BLaER1 (cell line): ENCODE results near the gene MMP17.
A peak's percentile ranks its signal among the peaks of the same experiment; 100 is the strongest.

ENCODE experiments used
- H3K27ac ChIP-seq: shearing (Covaris generic); formaldehyde crosslinking; 2 replicates; pipeline ENCODE4 v1.8.1; 2022
- H3K27me3 ChIP-seq: shearing (Covaris generic); formaldehyde crosslinking; 2 replicates; pipeline ENCODE4 v1.8.1; 2022
- H3K36me3 ChIP-seq: shearing (Covaris generic); formaldehyde crosslinking; 2 replicates; pipeline ENCODE4 v1.8.1; 2022
- H3K4me1 ChIP-seq: shearing (Covaris generic); formaldehyde crosslinking; 2 replicates; pipeline ENCODE4 v1.8.1; 2022
- H3K4me2 ChIP-seq: shearing (Covaris generic); formaldehyde crosslinking; 2 replicates; pipeline ENCODE4 v1.8.1; 2022
- H3K4me3 ChIP-seq: shearing (Covaris generic); formaldehyde crosslinking; 2 replicates; pipeline ENCODE4 v1.8.1; 2022
- H3K9ac ChIP-seq: shearing (Covaris generic); formaldehyde crosslinking; 2 replicates; pipeline ENCODE4 v1.8.1; 2022
- H3K9me3 ChIP-seq: shearing (Covaris generic); formaldehyde crosslinking; 2 replicates; pipeline ENCODE4 v1.8.1; 2022
- H4K20me1 ChIP-seq: shearing (Covaris generic); formaldehyde crosslinking; 2 replicates; pipeline ENCODE4 v1.8.1; 2022
- Cebpa-rat ChIP-seq: shearing (Covaris generic); IDR thresholded peaks from 2 replicates; pipeline ENCODE4 v1.8.1; 2022

The MMP17 gene

DNA sequence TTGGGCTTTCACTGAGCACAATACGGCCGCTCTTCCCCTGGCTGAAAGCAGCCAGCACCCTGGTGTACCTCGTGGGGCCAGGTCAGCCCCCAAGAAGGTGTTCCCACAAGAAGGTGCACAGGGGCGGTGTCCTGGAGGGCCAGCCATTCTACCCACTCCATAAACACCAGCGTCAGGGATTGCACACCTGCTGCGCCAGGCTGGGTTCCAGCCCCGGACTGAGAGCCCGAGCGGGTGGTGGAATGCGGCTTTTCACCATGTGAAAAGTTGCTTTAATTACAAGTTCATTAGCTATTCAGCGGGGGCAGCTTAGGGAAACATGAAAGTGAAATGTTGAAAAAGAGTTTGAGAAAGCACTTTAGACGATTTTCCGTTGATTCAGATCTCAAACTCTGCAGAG lies 17.5 kb upstream of the MMP17 start:
- Histone ChIP-seq H3K9ac (no peak overlapping the region), H3K4me3 (no peak overlapping the region), H3K4me2 (no peak overlapping the region), H3K36me3 (no peaks in the 10 kb centered on the region), H3K27me3 (no peaks in the 10 kb centered on the region), H4K20me1 (no peaks in the 10 kb centered on the region), H3K9me3 (peaks cover 44% of the 10 kb centered on the region), H3K27ac (no peak overlapping the region), H3K4me1 (peaks cover 11% of the 10 kb centered on the region)
- TF ChIP-seq Cebpa-rat, result no peak

DNA sequence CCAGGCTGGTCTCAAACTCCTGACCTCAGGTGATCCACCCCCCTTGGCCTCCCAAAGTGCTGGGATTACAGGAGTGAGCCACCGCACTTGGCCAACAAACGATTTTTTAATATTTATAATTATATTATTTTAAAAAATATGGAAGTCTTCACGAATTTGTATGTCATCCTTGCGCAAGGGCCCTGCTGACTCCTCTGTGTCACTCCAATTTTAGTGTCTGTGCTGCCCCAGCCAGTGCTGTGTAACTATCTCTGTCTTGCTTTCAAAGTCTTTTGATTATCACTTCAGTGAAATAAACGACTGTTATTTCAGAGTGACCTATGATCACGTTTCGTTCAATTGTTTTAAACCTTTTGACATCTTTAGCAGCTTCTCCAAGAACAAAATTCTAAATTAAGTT lies 13.1 kb upstream of the MMP17 start:
- Histone ChIP-seq H3K4me3 (no peak overlapping the region), H3K36me3 (no peaks in the 10 kb centered on the region), H3K9me3 (peaks cover 36% of the 10 kb centered on the region), H3K4me1 (peaks cover 34% of the 10 kb centered on the region), H3K9ac (no peak overlapping the region), H3K27me3 (no peaks in the 10 kb centered on the region), H3K4me2 (no peak overlapping the region), H4K20me1 (no peaks in the 10 kb centered on the region), H3K27ac (no peak overlapping the region)
- no peak for TF ChIP-seq Cebpa-rat

DNA sequence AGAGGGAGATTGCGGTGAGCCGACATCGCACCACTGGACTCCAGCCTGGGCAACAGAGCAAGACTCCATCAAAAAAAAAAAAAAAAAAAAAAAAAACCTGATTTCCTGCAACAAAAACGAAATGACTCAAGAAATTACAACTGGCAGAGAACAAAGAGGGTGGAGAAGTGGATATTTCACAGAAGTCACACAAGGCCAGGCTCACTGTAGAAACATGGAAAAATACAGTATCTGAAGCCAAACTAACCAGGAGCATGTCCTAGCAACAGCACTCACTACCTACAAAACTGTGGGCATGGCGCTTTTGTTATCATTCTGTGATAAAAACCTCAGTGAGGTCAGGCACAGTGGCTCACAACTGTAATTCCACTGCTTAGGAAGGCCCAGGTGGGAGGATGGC lies 11.7 kb upstream of the MMP17 start:
- peaks cover 27% of the 10 kb centered on the region for H3K9me3 ChIP-seq
- TF ChIP-seq Cebpa-rat, result no peak
- H3K27me3 ChIP-seq, result no peaks in the 10 kb centered on the region
- no peak overlapping the region for H3K4me3 ChIP-seq
- H3K9ac ChIP-seq, result no peak overlapping the region
- peaks cover 48% of the 10 kb centered on the region for H3K4me1 ChIP-seq
- no peak overlapping the region for H3K27ac ChIP-seq
- H4K20me1 ChIP-seq, result no peaks in the 10 kb centered on the region
- no peaks in the 10 kb centered on the region for H3K36me3 ChIP-seq
- peak overlapping the region; percentile 91; the same call in 1 of the 2 replicates for H3K4me2 ChIP-seq

DNA sequence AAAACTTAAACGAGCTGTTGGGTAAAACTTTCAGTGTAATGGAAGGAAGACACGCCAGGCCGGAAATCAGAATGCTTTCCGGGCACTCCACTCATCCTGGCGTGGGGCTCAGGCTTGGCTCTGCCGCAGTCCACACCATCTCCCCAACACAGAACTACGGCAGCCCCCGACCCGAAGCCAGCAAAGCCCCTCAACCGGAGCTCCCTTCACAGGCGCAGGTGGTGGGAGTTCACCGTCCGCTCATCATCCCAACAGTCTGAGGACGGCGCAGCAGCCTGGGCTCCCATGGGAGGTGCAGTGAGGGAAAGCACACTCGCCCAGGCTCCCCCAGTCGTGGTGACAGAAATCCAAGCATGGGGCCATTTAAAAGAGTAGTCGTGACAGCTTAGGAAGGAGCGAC lies 11.0 kb upstream of the MMP17 start:
- Histone ChIP-seq H3K4me2 (peak overlapping the region; percentile 91), H3K4me3 (peak overlapping the region; percentile 28; the same call in 1 of the 2 replicates), H3K9ac (peak overlapping the region; percentile 48; the same call in 1 of the 2 replicates), H3K36me3 (no peaks in the 10 kb centered on the region), H3K27me3 (no peaks in the 10 kb centered on the region), H3K4me1 (peaks cover 52% of the 10 kb centered on the region), H4K20me1 (no peaks in the 10 kb centered on the region), H3K9me3 (peaks cover 20% of the 10 kb centered on the region), H3K27ac (peak overlapping the region; percentile 29; the same call in 1 of the 2 replicates)
- no peak for TF ChIP-seq Cebpa-rat

DNA sequence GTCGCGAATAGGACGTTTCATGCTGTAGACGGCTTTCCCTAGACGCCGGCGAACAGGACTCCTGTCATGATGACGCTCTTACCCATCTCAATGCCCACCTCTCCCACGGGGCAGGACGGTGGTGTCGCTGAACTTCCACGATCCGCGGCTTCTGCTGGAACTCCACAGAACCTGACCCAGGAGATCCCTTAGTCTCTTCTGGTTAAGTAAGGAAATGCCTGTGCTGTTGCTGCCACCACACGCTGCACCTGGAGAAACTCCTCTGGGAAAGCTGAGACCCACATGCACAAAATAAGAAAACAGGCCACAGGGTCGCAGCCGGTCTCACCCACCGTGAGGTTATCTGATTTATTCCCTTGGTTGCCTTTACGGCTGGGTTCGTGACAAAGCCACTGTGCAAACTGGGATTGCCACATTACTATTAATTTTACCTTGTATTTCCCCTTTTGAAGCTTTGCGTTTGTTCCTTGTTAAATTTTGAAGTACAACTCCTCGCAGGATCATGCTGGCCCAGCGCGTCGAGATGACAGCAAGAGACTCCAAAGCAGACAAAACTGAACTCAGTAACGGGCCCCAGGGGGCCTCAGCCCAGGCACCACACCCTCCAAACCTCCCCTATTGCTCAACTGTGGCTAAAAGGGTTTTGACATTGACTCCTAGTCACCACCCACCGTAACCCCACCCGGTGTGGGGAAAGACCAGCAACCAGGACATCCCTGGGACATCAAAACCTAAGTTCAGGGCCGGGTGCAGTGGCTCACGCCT lies 9.2 kb upstream of the MMP17 start:
- peaks cover 4% of the 10 kb centered on the region; the same call in 1 of the 2 replicates for H3K9me3 ChIP-seq
- H3K4me3 ChIP-seq, result no peak overlapping the region
- peaks cover 52% of the 10 kb centered on the region for H3K4me1 ChIP-seq
- no peaks in the 10 kb centered on the region for H4K20me1 ChIP-seq
- H3K4me2 ChIP-seq, result peak overlapping the region; percentile 91
- H3K27me3 ChIP-seq, result no peaks in the 10 kb centered on the region
- no peaks in the 10 kb centered on the region for H3K36me3 ChIP-seq
- TF ChIP-seq Cebpa-rat, result peak; percentile 91
- H3K27ac ChIP-seq, result no peak overlapping the region; the same call in 1 of the 2 replicates
- no peak overlapping the region for H3K9ac ChIP-seq

DNA sequence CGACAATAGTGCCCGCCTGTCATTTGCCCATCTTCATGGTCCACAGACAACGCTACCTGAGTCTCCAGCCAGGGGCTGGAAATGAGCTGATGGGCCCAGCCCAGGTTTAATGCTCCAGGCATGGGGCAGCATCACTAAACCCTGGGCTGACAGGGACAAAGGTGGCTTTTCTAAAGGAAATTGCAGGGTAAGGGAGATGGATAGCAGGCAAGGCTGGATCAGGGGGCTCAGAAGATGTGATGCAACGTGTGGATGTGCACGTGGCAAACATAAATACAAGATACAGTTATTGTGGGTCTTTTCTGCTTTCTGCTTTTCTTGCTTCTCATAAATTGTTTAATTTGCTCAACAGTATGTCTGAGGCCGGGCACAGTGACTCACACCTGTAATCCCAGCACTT lies 3.7 kb upstream of the MMP17 start:
- TF ChIP-seq Cebpa-rat, result no peak
- Histone ChIP-seq H3K36me3 (no peaks in the 10 kb centered on the region), H3K4me3 (no peak overlapping the region), H3K9me3 (no peaks in the 10 kb centered on the region), H3K4me2 (no peak overlapping the region), H3K27me3 (peaks cover 12% of the 10 kb centered on the region), H4K20me1 (peaks cover 11% of the 10 kb centered on the region), H3K9ac (no peak overlapping the region), H3K27ac (no peak overlapping the region), H3K4me1 (peaks cover 59% of the 10 kb centered on the region)

DNA sequence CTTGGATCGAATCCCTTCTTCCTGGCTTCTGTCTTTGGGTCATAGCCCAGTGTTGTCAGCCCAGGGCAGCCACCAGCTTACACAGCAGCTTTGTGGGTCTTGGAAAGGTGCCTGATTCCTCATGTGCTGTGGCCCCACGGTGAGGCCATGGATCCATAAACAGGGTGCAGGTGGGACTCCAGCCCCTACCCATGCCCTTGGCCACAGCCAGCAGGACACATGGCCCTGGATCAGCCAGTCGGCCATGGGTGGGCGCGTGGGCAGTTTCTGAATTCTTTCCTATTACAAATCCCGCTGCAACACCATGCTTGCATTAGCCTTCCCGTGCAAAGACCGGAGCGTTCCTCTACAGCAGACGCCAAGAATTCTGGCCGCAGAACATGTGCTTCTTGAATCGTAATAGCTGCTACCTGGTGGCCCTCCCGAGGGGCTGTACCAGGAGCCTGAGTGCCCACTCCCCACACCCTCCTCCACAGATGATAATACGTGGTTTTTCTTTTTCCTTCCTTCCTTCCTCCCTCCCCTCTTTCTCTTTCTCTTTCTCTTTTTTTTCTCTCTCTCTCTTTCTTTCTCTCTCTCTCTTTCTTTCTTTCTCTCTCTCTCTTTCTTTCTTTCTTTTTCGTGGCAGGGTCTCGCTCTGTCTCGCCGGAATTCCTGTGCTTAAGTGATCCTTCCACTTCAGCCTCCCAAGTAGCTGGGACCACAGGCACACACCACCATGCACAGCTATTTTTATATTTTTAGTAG lies 2.9 kb upstream of the MMP17 start:
- no peak overlapping the region for H3K27ac ChIP-seq
- H3K27me3 ChIP-seq, result peaks cover 21% of the 10 kb centered on the region

DNA sequence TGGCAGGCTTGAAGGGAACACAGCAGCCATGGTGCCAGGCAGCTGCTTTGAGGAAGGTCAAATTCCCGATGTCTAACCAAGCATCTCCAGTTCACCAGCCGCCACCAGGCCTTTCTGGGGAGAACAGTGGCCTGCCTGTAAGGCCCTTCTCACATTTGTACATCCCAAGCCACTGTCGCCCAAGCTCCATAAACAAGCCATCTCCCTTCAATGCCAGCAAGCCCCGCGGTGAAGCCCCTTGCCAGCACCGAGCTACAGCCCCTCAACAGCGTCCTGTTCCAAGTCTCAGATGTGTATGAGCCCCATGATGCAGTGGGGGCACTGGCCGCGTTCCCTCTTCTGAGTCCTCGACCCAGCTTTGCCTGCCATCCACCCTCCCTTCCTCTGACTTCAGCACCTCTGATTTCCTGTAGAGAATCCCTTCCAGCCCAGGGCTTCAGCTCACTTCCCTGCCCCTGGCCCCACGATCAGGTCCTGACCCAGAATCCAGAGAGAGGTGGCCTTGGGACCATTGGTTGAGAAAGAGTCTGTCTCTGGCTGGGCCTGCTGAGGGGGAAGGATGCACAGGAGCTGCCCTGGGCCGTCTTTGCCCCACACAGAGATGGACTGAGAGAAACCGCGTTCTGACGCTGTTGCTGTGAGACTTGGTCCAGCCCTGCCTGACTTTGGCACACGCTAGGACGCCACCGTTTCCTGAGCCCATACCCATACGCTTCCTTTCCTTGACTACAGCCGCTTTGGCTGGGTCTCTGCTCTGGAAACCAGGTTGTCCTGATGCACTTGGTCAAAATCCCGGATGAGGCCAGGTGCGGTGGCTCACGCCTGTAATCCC lies 1.9 kb upstream of the MMP17 start:
- H3K4me1 ChIP-seq, result peaks cover 61% of the 10 kb centered on the region
- H3K4me2 ChIP-seq, result peak overlapping the region; percentile 59
- no peak overlapping the region; the same call in 1 of the 2 replicates for H3K27ac ChIP-seq
- no peak overlapping the region for H3K9ac ChIP-seq
- H3K4me3 ChIP-seq, result no peak overlapping the region
- peaks cover 31% of the 10 kb centered on the region for H3K27me3 ChIP-seq
- H4K20me1 ChIP-seq, result peaks cover 29% of the 10 kb centered on the region
- no peak for TF ChIP-seq Cebpa-rat
- no peaks in the 10 kb centered on the region for H3K36me3 ChIP-seq
- H3K9me3 ChIP-seq, result no peaks in the 10 kb centered on the region

More for the DNA sequence above, 2.9 kb upstream of the MMP17 start:
- no peaks in the 10 kb centered on the region for H3K36me3 ChIP-seq
- H4K20me1 ChIP-seq, result peaks cover 19% of the 10 kb centered on the region
- no peak overlapping the region for H3K4me3 ChIP-seq
- no peak for TF ChIP-seq Cebpa-rat
- no peak overlapping the region for H3K9ac ChIP-seq
- peak overlapping the region; percentile 59 for H3K4me2 ChIP-seq
- peaks cover 61% of the 10 kb centered on the region for H3K4me1 ChIP-seq
- no peaks in the 10 kb centered on the region for H3K9me3 ChIP-seq

DNA sequence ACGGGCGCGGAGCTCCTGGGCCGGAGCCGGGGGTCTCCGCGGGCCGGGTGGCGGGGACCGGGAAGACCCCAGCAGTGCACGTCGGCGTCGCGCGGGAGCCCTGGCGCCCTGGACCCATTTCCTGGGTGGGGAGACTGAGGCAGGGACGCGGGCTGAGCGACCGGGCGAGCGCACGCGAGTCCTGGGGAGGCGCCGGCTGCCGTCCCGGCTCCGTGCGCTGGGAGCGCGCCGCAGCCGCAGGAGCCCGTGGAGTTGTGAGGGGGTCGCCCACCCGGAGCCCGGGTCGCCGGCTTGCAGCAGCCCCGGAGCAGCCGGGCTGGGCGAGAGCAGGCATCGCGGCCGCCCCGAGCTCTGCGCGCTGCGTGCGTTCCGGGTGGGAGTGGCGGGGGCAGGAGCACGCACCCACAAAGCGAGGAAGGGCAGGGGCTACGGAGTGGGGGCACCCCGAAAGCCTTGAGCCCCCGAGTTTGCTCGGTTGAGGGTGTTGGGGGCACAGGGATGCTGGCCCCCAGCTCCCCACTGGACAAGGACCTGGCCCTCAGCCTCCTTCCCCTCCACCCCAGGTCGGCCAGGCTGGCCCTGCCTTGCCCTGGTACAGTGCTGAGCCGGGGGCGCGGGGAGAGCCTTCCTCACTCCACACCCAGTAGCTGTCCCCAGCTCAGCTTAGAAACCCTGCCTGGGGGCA lies 620 bp downstream of the MMP17 start:
- Histone ChIP-seq H3K9ac (peak overlapping the region; percentile 78), H3K36me3 (no peaks in the 10 kb centered on the region), H3K9me3 (no peaks in the 10 kb centered on the region), H3K27ac (peak overlapping the region; percentile 76), H4K20me1 (peaks cover 48% of the 10 kb centered on the region), H3K4me1 (peaks cover 75% of the 10 kb centered on the region), H3K4me3 (peak overlapping the region; percentile 77), H3K4me2 (peak overlapping the region; percentile 96), H3K27me3 (peaks cover 48% of the 10 kb centered on the region)
- TF ChIP-seq Cebpa-rat, result no peak
